ENCODE measurements around the gene SARDH. TPM values are rescaled to one million over a fixed set of nuclear protein-coding genes. Genes with fewer than 3 reads are reported as not detected.

SARDH gene
- total and polyA plus RNA-seq, 9 of the 15 experiments (the other 6 are each of a cell fraction or from before 2014, with no cell fraction given): 0.14 TPM; not detected in 8

- TF ChIP-seq ZBTB40 (IDR thresholded peaks at IDR 0.05): no peak
- TF ChIP-seq ZBTB40 (CRISPR knock-in tag; IDR thresholded peaks at IDR 0.05): no peak
- no peak for TF ChIP-seq RBBP5 (IDR thresholded peaks at IDR 0.05; ENCODE audit: borderline replicate concordance, insufficient read depth, low read length, poor library complexity, severe bottlenecking)
- no peak for TF ChIP-seq POLR2B (IDR thresholded peaks at IDR 0.05; ENCODE audit: low read depth, partially characterized antibody)
- TF ChIP-seq RB1 (IDR thresholded peaks at IDR 0.05; ENCODE audit: low read depth): no peak
- no peak for TF ChIP-seq CBFA2T3 (IDR thresholded peaks at IDR 0.05)
- no peak for TF ChIP-seq SRSF9 (IDR thresholded peaks at IDR 0.05; ENCODE audit: borderline replicate concordance, low read depth, low read length)
Measured at GRCh38 chr9:133639613-133640012, 98.5 kb downstream of the SARDH start (continued).
